CD4-positive, alpha-beta T cell treated with Interferon gamma for 1 hour (primary cell): ENCODE data around the gene RCAN2.
"Not testable (repeated sequence)": the region's sequence is repeated elsewhere in the genome, so short reads cannot be mapped to it uniquely, and the experiment has no call there.

Experiments used
- DNase-seq: peaks from one replicate; pipeline ENCODE4 v3.0.0-alpha.2; 2020

The RCAN2 gene

DNA sequence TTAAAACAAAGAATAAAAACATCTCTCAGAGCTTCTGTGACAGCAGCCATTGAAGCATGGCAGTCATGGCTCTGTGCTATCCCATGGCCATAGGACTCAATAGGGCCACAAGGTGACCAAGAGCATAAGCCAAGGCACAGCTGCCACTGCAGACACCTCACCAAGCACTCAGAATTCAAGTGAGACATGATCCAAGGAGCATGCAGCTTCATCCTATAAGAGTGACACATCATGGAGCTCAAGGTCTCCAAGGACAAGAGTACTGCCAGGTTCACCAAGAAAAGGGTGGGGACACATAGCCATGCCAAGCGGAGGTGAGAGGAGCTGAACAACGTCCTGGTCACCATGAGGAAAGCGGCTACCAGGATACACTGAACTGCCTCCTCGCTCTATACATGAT is 53.0 kb downstream of the RCAN2 start:
- no peak for DNase-seq

DNA sequence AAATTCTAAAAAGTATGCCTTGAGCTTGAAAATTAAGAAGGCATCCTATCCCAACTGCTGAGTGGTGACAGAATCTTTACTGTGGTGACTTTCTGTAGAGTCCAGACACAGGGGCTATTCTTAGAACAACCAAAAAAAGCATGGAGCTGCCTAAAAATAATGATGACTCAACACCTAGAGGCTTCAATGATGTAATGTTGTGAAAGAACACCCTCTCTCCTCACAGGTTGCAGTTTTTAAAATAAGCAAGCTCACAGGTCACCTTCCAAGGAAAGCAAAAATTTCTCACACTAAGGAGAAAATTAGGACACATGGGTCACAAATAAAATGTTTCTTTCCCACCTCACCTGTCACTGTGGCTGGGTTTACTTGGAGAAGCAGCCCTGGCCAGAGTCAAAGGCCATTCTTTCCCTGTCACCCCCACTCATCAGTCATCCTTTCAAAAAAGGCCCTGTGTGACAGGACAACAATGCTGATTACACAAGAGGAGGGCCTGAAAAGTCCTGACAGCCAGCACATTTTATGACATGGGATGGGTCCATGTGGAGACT is 53.5 kb downstream of the RCAN2 start:
- no peak for DNase-seq

DNA sequence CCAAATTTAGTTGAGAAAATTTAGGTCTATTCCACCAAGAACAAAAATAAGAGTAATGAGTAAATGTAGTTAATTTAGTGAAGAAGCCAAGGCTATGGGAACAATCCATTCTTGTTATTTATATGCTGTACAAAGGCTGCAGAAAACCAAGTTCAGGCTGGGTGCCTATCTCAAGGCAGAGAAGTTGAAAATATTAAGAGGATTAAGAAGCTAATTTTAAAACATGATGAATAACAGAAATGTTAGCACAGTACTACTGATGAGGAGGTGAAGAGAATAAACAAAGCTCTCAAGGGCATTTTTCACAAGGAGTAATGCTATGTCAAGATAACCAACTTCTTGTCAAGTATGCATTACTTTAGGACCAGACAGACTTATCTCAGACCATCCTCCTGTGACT is 68.6 kb downstream of the RCAN2 start:
- no peak for DNase-seq

DNA sequence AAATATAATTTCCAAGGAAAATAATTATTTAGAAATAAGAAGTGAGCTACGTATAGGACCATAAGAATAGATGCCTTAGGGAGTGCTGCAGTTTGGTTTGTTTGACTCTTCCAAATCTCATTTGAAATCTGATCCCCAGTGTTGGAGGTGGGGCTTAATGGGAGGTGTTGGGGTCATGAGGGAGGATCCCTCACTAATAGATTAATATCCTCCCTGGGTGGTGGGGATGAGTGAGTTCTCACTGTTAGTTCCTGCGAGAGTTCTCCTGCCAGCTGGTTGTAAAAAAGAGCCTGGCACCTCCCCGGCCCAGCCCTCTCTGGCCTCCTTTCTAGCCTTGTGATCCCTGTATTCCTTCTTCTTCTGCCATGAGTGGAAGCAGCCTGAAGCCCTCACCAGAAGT is 69.3 kb downstream of the RCAN2 start:
- no peak for DNase-seq

DNA sequence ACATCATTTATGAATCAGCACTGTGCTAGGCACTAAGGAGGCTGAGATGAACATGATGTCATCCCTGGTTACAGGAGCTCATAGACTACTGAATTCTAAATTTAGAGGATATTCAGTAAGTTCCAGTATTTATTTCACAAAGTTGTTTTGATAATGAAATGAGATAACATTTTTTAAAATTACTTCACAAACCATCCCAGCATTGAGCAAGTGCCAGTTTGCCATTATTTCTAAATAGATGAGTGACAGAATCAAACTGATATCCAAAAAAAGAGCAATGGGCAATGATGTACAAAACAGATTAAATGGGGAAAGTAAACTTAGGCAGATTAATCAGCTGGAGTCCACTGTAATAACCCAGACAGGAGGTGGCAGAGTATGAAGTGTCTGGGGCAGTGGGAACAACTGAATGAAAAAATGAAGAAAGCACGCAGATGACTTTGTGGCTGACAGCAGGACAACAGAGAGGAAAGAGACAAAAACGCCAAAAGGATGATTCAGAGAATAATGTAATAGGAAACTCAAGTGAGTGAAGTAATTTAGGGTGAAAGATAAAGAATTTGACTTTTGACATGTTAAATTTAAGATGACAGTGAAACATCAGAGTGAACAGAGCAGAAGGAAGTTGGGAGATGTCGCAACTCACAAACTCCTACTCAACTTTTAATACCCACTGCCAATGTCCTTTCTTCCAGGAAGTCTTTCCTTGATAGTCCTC is 70.2 kb downstream of the RCAN2 start:
- no peak for DNase-seq

DNA sequence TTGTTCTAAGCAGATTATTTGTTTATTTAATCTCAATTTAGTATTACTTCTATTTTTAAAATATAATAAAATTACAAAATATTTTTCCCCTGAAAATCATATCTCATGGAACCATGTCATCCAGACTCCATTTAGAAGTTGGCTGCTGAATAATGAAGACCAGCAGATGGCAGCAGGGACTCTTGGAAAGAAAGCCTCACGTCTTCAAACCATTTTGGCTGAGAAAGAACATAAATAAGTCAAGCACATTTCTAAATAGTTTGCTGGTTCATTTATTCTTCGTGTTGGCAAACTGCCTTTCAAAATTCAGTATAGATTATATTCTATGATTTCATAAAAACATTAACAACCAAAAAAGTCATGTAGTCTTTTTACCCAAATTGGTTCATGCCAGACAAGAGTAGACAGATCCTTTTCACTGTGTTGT is 71.7 kb downstream of the RCAN2 start:
- DNase-seq: no peak

DNA sequence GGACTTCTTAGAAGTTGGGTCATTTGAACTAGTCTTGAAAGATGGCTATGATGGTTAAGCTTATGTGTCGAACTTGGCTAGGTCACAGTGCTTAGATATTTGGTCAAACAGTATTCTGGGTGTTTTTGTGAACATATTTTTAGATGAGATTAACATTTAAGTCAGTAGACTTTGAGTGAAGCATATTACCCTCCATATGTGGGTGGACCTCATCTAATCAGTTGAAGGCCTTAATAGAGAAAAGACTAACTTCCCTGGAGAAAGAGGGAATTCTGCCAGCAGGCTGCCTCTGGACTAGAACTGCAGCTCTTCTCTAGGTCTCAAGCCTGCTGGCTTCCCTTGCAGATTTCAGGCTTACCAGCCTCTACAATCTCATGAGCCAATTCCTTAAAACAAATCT is 76.9 kb downstream of the RCAN2 start:
- DNase-seq: no peak

DNA sequence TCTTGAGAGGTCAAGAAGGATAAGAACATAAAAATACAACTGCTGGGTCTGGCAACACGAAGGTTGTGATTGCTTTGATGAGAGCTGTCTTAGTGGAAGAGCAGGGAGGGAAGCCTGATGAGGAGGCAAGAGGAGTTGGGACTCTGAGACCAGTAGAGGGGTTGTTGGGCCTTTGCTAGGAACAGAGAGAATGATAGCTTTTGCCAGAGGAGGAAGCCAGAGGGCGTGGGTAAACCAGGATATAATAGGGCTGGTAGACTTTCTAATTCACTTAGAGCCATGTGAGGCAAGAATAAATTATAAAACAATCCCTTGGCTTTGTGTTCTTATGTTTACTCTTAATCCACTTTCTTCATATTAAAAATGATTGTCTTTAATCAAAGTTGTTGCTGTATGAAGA is 78.6 kb downstream of the RCAN2 start:
- DNase-seq: no peak

DNA sequence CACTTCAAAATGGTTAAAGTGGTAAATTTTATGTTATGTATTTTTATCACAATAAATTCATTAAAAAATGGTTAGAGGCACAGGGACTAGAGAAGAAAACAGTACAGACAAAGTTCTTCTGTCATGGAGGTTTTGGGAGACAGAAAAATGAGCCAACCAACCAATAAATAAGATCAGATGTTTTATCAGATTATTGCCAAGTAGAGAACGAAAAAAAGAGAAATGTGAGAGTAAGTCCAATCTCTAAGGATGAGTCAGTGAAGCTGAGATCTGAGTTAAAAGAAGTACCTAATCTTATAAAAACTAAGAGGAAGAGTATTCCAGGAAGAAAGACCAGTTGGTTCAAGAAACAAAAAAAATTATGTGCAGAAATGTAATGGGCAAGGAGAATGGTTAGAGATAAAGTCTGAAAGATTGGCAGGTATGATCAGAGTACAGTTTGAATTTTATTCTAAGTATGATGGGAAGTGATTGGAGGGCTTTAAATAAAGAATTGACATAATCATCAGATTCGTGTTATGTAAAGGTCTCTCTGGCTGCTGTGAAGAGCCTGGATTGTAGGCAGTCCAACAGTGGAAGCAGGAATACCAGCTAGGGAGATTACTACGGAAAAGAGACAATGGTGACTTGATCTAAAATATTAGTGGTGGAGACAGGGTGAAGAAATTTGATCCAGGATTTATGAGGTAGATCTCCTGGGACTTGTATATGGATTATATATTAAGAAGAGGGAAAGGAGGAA is 79.6 kb downstream of the RCAN2 start:
- no peak for DNase-seq

DNA sequence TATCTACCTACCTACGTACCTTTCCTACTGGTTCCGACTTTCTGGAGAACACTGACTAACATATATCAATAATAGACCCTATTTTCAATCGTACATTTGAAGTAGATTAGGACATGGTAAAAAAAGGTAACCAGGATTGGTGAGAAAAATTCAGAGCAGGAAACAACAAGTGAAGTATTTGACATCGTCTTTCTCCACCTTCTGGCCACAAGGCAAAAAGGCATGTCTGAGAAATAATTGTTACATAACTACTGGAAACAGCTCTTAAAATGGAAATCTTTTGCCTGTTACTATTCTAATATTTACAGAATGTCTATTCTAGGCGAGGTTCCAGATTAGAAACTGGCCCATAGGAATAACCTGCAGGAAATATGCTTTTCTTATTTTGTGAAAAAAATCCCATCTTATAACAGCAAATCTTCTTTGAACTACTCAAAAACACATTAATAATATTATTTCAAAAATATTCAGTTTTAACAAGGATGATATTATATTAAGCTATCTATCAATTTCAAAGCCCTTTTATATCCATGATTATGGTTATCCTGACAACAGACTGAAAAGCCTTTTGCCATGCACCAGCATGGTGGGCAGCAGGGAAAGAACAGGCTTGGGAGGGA is 80.8 kb downstream of the RCAN2 start:
- DNase-seq: peak; percentile 7

DNA sequence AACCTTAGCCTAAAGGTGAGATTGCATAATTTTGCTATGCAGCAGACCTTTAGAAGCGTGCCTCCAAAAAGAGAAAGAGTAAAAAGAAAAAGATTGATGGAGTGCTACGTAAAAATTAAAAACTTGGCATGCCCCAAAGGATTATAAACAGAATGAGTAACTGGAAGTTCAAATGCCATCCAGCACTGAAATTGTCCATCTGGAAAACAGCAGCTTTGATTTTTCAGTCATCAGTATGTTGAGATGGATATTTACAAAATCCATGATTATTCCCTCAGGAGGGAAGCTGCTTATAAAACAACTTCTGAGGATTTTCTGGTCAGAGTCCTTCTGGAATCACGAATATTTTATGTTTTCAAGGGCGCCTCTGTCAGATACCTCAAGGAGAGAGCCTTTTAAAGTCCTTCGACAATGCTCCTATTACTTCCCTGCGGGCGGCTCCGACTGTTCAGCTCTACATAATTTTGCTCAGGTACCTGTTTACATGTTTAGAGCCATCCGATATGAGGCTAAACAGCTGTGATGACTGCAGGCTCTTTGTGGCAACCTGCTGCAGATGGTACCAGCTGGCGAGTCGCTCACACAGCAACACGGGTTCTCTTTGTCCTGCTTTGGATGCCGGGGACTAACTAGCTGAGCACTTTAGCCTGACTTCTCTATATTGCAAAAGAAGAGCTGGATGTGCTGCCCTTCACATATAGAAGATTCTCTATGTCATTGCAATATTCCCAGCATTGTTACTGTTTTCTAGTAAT is 83.3 kb downstream of the RCAN2 start:
- no peak for DNase-seq

DNA sequence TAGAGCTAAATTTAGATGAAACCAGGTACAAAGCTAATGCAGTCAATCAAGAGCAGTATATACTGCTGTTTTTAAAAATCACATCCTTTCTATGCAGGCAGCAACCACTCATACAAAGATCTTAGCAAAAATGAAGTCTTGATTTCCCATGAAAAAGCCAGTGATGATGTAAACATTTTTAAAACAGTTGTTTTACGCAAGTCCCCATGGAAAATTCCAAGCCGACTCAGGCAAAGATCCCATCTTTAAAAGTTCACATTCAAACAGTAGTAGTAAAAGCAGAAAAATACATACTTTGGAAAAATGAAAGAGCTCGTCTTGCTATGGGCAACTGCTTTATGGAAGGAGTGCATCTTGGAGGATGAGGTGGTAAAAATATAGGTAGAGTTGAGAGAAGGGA is 84.0 kb downstream of the RCAN2 start:
- no peak for DNase-seq

DNA sequence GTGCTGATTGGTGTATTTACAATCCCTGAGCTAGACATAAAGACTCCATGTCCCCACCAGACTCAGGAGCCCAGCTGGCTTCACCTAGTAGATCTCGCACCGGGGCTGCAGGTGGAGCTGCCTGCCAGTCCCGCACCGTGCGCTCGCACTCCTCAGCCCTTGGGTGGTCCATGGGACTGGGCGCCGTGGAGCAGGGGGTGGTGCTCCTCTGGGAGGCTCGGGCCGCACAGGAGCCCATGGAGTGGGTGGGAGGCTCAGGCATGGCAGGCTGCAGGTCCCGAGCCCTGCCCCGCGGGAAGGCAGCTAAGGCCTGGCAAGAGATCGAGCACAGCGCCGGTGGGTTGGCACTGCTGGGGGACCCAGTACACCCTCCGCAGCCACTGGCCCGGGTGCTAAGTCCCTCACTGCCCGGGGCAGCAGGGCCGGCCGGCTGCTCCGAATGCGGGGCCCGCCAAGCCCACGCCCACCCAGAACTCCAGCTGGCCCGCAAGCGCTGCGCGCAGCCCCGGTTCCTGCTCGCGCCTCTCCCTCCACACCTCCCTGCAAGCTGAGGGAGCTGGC is 85.5 kb downstream of the RCAN2 start:
- DNase-seq: not testable (repeated sequence)

DNA sequence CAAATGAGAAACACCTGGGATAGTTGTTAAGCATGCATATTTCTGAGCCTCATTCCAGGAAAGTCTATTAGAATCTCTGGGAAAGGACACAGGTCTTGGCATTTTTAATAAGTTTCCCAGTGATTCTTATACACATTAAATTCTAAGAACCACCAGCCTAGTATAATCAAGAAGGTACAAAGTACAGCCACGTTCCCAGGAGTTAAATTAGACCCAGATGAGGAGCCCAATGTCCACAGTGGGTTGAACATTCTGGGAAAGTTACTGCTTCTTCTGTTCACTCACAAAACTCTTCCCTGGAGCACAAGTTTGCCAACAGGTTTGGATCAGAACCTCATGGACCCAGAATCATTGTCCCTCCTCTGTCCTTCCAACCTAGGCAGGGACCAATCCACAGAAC is 90.4 kb downstream of the RCAN2 start:
- no peak for DNase-seq

DNA sequence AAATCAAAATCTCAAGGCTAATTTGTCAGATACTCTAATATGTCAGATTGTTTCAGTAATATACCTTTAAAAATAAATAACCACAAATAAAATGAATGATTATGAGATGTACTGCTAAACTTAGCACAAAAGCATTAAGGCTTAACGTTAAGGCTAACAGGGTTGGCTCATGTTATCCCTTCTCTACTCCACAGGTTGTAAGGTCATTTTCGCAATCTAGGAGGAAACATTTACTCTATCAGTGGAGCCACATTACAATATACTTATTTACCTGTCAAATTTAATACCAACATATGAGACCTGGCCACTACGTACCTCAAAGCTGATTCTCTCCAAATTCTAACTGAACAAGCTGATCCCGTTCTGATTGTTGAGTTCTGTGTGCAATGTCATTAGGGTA is 95.7 kb downstream of the RCAN2 start:
- DNase-seq: no peak

DNA sequence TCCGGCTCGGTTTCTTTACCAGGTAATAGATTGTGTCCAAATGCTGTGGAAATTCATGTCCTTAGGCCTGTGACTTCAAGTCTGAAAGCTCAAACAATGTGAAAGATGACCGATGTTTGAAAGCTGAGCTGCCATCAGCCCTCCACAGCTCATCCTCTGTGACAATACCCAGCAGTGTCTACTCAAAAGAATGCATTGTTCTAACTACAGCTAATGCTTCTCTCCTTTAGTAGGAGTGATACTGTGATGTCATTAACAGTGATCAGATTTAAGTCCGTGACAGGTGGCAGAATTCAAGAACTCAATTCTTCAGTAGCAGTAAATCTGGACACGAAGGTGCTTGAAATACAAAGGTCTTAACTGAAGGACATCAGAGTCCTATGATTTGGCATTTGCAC is 97.3 kb downstream of the RCAN2 start:
- DNase-seq: no peak

DNA sequence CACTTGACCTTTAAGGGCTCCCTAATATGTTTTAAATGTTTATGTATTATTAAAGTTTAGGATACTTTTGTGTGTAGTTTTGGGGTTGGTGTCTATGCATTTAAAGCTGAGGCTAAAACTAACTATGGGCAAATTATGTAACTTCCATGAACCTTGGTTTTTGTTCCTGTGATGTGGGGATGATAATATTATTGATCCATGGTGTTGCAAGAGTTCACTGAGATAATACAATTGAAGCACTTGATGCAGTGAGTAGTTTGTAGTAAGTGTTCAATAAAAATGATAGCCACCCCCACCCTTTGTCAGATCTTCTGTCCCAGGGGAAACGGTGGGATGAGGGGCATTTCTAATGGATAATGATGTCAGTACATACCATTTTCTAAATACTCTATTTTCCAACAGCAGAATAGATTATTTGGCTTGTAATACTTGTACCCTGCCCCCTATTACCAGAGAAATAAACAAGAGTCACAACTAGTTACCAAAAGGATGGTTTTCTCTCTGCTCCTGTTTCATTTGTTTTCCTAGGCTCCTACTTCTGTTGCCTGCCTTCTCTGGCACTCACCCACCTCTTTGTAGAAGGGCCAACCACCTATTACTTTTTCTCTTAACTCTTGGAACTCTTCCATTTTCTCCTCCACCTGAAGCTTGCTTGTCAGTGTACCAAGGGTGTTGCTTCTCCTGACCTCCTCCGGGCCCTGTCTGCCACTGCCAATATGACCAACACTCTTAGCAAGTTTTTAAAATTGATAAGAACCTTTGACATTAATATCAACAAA is 97.9 kb downstream of the RCAN2 start:
- no peak for DNase-seq

DNA sequence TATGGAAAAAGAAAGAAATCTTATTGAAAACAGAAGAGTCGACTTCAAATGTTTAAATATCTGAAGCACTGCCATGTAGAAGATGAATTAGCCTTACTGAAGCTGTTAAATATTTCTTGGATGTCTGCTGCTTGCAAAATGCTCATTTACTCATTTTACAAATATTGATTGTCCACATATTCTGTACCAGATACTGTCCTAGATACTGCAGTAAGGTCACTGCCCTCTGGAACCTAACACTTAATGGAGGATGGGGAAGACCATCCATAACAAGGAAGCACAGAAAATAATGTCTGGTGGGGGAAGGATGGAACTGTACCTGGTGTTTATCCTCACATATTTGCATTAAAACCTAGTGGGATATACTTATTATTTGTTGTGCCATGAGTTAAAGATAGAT is 99.0 kb downstream of the RCAN2 start:
- no peak for DNase-seq

DNA sequence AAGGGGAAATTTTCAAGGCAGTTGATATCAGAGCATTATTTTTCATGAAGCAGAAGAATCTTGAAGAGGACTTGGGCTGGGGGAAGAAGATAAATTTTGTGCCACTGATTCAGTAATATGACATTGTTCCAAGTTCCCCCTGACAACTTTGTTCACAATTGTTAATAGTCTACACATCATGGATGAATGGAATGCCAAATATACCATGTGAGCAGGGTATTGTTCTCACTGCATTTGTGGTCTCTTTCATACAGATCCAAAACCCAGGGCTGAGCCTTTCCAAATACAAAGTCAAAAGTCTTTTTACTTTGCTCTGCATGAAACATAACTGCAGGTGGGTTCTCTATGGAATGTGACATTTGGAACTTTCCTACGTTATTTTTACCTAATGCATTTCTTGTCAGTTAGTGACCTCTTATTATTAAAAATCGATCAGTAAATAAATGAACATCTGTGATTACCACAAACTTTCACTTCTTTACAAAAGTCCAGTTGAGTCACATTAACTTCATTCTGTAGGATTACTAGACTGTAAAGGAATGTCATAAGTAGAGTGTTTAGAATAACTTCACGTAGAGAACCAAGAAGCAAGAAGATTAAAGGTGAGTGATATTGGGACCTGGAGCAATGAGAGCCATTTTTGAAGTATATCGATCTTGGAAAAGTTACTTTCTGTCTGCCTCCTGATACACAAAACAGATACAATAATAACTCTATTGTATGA is 100.9 kb downstream of the RCAN2 start:
- DNase-seq: no peak

DNA sequence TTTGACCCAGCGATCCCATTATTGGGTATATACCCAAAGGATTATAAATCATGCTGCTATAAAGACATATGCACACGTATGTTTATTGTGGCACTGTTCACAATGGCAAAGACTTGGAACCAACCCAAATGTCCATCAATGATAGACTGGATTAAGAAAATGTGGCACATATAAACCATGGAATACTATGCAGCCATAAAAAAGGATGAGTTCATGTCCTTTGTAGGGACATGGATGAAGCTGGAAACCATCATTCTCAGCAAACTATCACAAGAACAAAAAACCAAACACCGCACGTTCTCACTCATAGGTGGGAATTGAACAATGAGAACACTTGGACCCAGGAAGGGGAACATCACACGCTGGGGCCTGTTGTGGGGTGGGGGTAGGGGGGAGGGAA is 103.5 kb downstream of the RCAN2 start:
- DNase-seq: not testable (repeated sequence)

DNA sequence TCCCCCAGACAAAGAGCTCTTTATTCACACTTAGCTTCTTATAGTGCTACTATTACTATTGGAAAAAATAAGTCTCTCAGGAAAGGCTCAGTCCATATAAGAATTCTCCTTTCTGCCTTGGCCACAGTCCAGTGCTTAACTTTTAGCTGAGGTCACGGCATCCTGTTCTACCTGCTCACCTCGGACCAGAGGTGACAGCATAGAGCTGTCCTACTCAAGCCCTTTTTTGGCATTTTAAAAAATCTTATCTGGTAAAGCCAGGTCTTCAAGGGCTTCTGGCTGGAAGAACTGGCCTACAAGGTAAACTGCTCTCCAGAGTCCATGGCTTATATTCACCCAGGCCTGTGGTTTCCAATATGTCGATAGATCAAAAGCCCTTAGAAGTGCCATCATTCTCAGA is 109.7 kb downstream of the RCAN2 start:
- DNase-seq: no peak
